ENCODE measurements around the gene ZCCHC7. TPM values are rescaled to one million over a fixed set of nuclear protein-coding genes. Genes with fewer than 3 reads are reported as not detected.
"Not testable (repeated sequence)": the region's sequence is repeated elsewhere in the genome, so short reads cannot be mapped to it uniquely, and the experiment has no call there.

ZCCHC7 gene
- total RNA-seq, 1 donor from 2014 or later = 27.8 TPM

- no peaks in the 10 kb centered on the region for H3K27me3 Mint-ChIP-seq (ENCODE audit: low read depth)
- H3K9me3 Mint-ChIP-seq = peaks cover 8% of the 10 kb centered on the region
- no peak for DNase-seq (ENCODE audit: low spot score in 2 of 2, unreplicated experiment in 2 of 2)
- H3K27ac Mint-ChIP-seq = no peak overlapping the region
- no peak for TF ChIP-seq CTCF (IDR thresholded peaks at IDR 0.05; ENCODE audit: unreplicated experiment)
- peaks cover 17% of the 10 kb centered on the region for H3K36me3 Mint-ChIP-seq
- H3K4me1 Mint-ChIP-seq = no peaks in the 10 kb centered on the region
- no peak overlapping the region for H3K4me3 Mint-ChIP-seq
These were observed 66.9 kb downstream of the ZCCHC7 start for GRCh38 chr9:37187292-37187691.

GRCh38 chr9:37187713-37188439, 67.5 kb downstream of the ZCCHC7 start:
- no peak for TF ChIP-seq CTCF (IDR thresholded peaks at IDR 0.05; ENCODE audit: unreplicated experiment)
- Mint-ChIP-seq H3K4me3 (no peak overlapping the region), H3K27me3 (ENCODE audit: low read depth) (no peaks in the 10 kb centered on the region), H3K9me3 (peaks cover 8% of the 10 kb centered on the region), H3K36me3 (peaks cover 17% of the 10 kb centered on the region), H3K4me1 (no peaks in the 10 kb centered on the region), H3K27ac (no peak overlapping the region)
- DNase-seq (ENCODE audit: low spot score in 2 of 2, unreplicated experiment in 2 of 2) = no peak

DNA sequence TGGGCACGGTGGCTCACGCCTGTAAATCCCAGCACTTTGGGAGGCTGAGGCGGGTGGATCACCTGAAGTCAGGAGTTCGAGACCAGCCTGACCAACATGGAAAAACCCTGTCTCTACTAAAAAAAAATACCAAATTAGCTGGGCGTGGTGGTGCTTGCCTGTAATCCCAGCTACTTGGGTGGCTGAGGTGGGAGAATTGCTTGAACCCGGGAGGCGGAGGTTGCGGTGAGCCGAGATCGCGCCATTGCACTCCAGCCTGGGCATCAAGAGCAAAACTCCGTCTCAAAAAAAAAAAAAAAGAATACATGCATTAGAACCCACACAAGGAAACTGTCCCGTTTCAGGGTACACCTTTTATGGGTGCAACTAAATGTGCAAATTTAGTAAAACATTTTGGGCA, 70.4 kb downstream of the ZCCHC7 start:
- H3K27ac Mint-ChIP-seq; H3K4me1 Mint-ChIP-seq; DNase-seq (ENCODE audit: low spot score in 2 of 2, unreplicated experiment in 2 of 2); H3K27me3 Mint-ChIP-seq (ENCODE audit: low read depth); H3K9me3 Mint-ChIP-seq; H3K4me3 Mint-ChIP-seq: not testable (repeated sequence)
- peaks cover 19% of the 10 kb centered on the region for H3K36me3 Mint-ChIP-seq

GRCh38 chr9:37191403-37192089, 71.2 kb downstream of the ZCCHC7 start:
- DNase-seq (ENCODE audit: low spot score in 2 of 2, unreplicated experiment in 2 of 2) = no peak
- Mint-ChIP-seq H3K27ac (no peak overlapping the region), H3K9me3 (peaks cover 8% of the 10 kb centered on the region), H3K4me1 (peaks cover 10% of the 10 kb centered on the region), H3K36me3 (peaks cover 19% of the 10 kb centered on the region), H3K27me3 (ENCODE audit: low read depth) (no peaks in the 10 kb centered on the region), H3K4me3 (no peak overlapping the region)
- no peak for TF ChIP-seq CTCF (IDR thresholded peaks at IDR 0.05; ENCODE audit: unreplicated experiment)

GRCh38 chr9:37192803-37193202, 72.4 kb downstream of the ZCCHC7 start:
- Mint-ChIP-seq H3K4me3 (no peak overlapping the region), H3K27me3 (ENCODE audit: low read depth) (no peaks in the 10 kb centered on the region), H3K36me3 (peaks cover 13% of the 10 kb centered on the region), H3K9me3 (peaks cover 5% of the 10 kb centered on the region), H3K27ac (no peak overlapping the region), H3K4me1 (peaks cover 20% of the 10 kb centered on the region)
- no peak for TF ChIP-seq CTCF (IDR thresholded peaks at IDR 0.05; ENCODE audit: unreplicated experiment)
- DNase-seq (ENCODE audit: low spot score in 2 of 2, unreplicated experiment in 2 of 2) = no peak

All from mesothelial cell of epicardium (in vitro differentiated cells).